SK-N-MC (cell line): ENCODE data around the gene PTX4.

ENCODE experiments used
- DNase-seq: peaks from one replicate; pipeline ENCODE4 v3.0.0-alpha.2; 2011; ENCODE audit warnings: low read depth, low spot score
- H3K27ac ChIP-seq: fragments of 200-600 bp; sonication (generic); 2 replicates; pipeline ENCODE4 v1.5.1; 2016; ENCODE audit warnings: mixed run types
- H3K36me3 ChIP-seq: fragments of 200-600 bp; sonication (generic); 2 replicates; pipeline ENCODE4 v1.6.1; 2017; ENCODE audit warnings: antibody characterized with exemption, low read length, mixed read lengths; ENCODE audit not compliant: insufficient read depth
- H3K4me3 ChIP-seq: fragments of 200-600 bp; sonication (generic); 2 replicates; pipeline ENCODE4 v1.5.1; 2016
- H3K9ac ChIP-seq: fragments of 200-600 bp; sonication (generic); 2 replicates; pipeline ENCODE4 v1.8.0; 2017; ENCODE audit warnings: mixed run types, mixed read lengths; ENCODE audit not compliant: insufficient read length
- H3K9me3 ChIP-seq: fragments of 200-600 bp; sonication (generic); 2 replicates; pipeline ENCODE4 v1.6.1; 2017; ENCODE audit warnings: low read depth, mild to moderate bottlenecking, antibody characterized with exemption, low read length, moderate library complexity, mixed read lengths
- EZH2 ChIP-seq: fragments of 200-600 bp; sonication (generic); IDR thresholded peaks from one replicate; pipeline ENCODE4 v1.6.1; 2017; ENCODE audit warnings: antibody characterized with exemption
- FOXP2 ChIP-seq: optimal IDR thresholded peaks from 2 replicates; pipeline ENCODE3; 2011; ENCODE audit warnings: mild to moderate bottlenecking, moderate library complexity; ENCODE audit not compliant: insufficient read depth; ENCODE audit errors: extremely low read length, control extremely low read depth
- POLR2AphosphoS5 ChIP-seq: IDR thresholded peaks from 2 replicates; pipeline ENCODE4 v1.6.1; 2012; ENCODE audit warnings: mild to moderate bottlenecking, low read depth, low read length, borderline replicate concordance

Gene PTX4

GRCh38 chr16:1456951-1457350, 31.8 kb downstream of the PTX4 start:
- no peak for DNase-seq
- Histone ChIP-seq H3K9ac (no peak overlapping the region), H3K9me3 (no peaks in the 10 kb centered on the region), H3K27ac (no peak overlapping the region), H3K4me3 (no peak overlapping the region), H3K36me3 (peaks cover 5% of the 10 kb centered on the region; the same call in 1 of the 2 replicates)
- no peak for TF ChIP-seq FOXP2
- TF ChIP-seq POLR2AphosphoS5 = no peak

DNA sequence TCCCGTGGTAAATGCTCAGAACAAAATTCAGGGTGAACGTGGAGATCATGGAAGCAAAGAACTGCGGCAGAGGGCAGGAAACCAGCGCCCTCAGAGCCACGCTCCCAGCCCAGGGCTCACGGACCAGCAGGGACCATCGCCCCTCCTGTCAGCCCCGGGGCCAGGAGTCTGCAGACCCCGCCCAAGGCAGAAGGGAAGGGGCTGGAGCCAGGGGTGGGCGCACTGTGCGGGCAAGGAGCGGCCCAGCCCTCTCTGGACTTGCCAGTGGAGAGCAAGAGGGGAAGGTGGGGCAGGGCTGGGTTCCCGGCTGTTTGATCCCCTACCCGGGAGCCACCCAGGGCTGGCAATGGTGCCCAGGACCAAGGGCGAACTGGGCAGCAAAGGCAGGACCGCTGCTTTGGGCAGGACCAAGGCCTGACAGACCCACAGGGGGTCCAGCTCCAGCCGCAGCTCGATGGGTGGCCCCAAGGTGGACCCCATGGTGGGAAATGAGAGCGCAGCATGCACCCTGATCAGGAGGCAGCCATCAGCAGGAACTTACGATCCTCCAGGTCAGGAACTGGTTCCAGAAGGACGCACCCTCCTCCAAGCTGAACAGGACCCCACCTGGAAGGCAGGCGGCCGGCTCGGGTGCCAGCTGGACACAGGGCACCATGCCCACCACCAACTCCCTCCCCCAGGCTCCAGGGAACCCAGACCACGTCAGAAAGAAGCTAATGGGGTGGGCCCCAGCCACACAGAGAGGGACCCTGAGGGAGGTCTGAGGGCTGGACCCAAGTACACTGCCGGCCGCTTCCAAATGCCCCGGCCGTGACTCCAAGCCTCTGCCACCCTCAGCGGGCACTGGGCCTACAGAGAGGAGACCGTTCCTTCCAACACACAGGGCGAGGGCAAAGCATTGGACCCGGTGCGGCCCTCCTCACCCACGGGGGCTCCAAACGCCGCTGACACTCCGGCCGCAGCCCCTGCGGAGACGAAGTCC, 33.3 kb downstream of the PTX4 start:
- no peak overlapping the region for H3K4me3 ChIP-seq
- H3K9me3 ChIP-seq = no peaks in the 10 kb centered on the region
- no peak overlapping the region for H3K9ac ChIP-seq
- no peak overlapping the region for H3K27ac ChIP-seq
- peaks cover 5% of the 10 kb centered on the region; the same call in 1 of the 2 replicates for H3K36me3 ChIP-seq
- no peak for DNase-seq
- TF ChIP-seq POLR2AphosphoS5 (no peak), EZH2 (no peak), FOXP2 (no peak)

- Histone ChIP-seq H3K9me3 (no peaks in the 10 kb centered on the region), H3K36me3 (peaks cover 5% of the 10 kb centered on the region; the same call in 1 of the 2 replicates), H3K27ac (no peak overlapping the region), H3K9ac (no peak overlapping the region), H3K4me3 (no peak overlapping the region)
- DNase-seq = no peak
- TF ChIP-seq EZH2 (no peak), FOXP2 (no peak), POLR2AphosphoS5 (no peak)
Measured at GRCh38 chr16:1454561-1454960, 34.2 kb downstream of the PTX4 start.

GRCh38 chr16:1453316-1453715, 35.4 kb downstream of the PTX4 start:
- no peak for DNase-seq
- Histone ChIP-seq H3K9ac (no peak overlapping the region), H3K4me3 (no peak overlapping the region), H3K27ac (no peak overlapping the region), H3K9me3 (no peaks in the 10 kb centered on the region), H3K36me3 (peaks cover 5% of the 10 kb centered on the region; the same call in 1 of the 2 replicates)
- TF ChIP-seq FOXP2 (no peak), EZH2 (no peak), POLR2AphosphoS5 (no peak)

DNA sequence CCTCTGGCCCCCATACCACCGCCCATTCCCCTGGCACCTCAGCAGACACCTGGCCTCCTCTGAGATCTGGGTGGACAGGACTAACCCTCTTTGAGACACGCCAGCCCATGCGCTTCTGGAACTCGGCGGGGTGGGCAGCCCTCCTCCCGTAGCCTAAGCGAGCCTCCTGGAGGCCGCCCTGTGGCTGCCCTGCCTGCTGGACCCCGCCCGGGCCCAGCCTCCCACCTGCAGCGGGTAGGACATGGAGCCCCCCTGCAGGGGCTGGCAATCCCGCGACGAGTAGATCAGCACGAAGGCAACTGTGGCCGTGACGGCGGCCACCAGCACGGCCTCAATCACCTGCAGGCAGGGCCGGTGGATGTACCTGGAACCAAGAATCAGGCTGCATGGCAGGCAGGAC, 36.2 kb downstream of the PTX4 start:
- no peak for TF ChIP-seq EZH2
- TF ChIP-seq FOXP2 = no peak
- TF ChIP-seq POLR2AphosphoS5 = no peak
- peaks cover 5% of the 10 kb centered on the region; the same call in 1 of the 2 replicates for H3K36me3 ChIP-seq
- no peaks in the 10 kb centered on the region for H3K9me3 ChIP-seq
- H3K9ac ChIP-seq = no peak overlapping the region
- no peak for DNase-seq
- no peak overlapping the region for H3K4me3 ChIP-seq
- no peak overlapping the region for H3K27ac ChIP-seq

GRCh38 chr16:1451702-1452392, 36.9 kb downstream of the PTX4 start:
- no peak for DNase-seq

DNA sequence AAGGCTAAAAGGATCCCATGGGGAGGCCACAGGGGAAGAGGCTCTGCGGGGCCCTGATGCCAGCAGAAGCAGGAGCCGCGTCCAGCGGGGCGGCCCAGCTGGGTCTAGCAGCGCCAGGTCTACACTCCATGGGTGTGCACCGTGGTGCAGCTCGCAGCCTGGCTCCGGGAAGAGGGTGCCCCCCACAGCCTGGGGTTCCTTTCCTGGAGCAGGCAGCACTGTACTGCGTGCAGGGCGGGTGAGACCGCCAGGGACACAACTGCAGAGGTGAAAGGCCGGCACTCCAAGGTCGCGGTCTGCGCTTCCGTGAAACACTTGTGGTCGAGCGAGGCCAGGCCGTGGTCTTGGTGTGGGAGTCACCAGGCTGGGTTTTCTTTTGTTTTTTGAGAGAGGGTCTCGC, 37.9 kb downstream of the PTX4 start:
- no peak overlapping the region for H3K27ac ChIP-seq
- H3K4me3 ChIP-seq = no peak overlapping the region
- DNase-seq = no peak
- TF ChIP-seq POLR2AphosphoS5 = no peak
- TF ChIP-seq EZH2 = no peak
- TF ChIP-seq FOXP2 = no peak
- H3K9ac ChIP-seq = no peak overlapping the region
- peaks cover 5% of the 10 kb centered on the region; the same call in 1 of the 2 replicates for H3K36me3 ChIP-seq
- H3K9me3 ChIP-seq = no peaks in the 10 kb centered on the region

More at GRCh38 chr16:1451702-1452392, 36.9 kb downstream of the PTX4 start:
- Histone ChIP-seq H3K9me3 (no peaks in the 10 kb centered on the region), H3K27ac (no peak overlapping the region), H3K9ac (no peak overlapping the region), H3K36me3 (peaks cover 5% of the 10 kb centered on the region; the same call in 1 of the 2 replicates), H3K4me3 (no peak overlapping the region)
- TF ChIP-seq FOXP2 (no peak), EZH2 (no peak), POLR2AphosphoS5 (no peak)

DNA sequence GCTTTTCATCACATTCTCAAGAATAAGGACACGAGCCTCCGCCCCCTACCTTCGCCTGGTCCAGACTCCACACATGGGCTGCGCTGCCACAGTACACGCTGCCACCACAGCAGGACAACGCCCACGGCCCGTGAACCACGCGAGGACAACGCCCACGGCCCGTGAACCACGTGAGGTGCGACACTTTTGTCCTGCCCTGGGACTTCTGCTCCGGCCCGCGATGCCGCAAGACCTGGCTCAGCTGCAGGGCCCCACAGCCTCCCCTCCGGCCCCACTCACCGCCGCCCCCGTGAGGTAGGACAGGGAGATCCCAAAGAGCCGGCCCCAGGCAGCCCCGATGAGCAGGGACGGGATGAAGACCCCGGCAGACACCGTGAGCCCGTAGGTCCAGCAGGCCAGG, 38.5 kb downstream of the PTX4 start:
- TF ChIP-seq POLR2AphosphoS5 (no peak), EZH2 (no peak), FOXP2 (no peak)
- H3K9ac ChIP-seq = no peak overlapping the region
- DNase-seq = no peak
- peaks cover 5% of the 10 kb centered on the region; the same call in 1 of the 2 replicates for H3K36me3 ChIP-seq
- H3K4me3 ChIP-seq = no peak overlapping the region
- no peak overlapping the region for H3K27ac ChIP-seq
- H3K9me3 ChIP-seq = no peaks in the 10 kb centered on the region
